GM18517 (cell line): ENCODE data around the gene PTPRM.

Source experiments
- ATAC-seq: cut with Tn5 transposase; IDR thresholded peaks from one replicate; pipeline ENCODE4 v1.9.1; 2021; ENCODE audit warnings: mild to moderate bottlenecking, moderate library complexity; ENCODE audit not compliant: unreplicated experiment

The PTPRM gene

GRCh38 chr18:8253944-8254343 is 686.8 kb downstream of the PTPRM start:
- ATAC-seq = no peak

DNA sequence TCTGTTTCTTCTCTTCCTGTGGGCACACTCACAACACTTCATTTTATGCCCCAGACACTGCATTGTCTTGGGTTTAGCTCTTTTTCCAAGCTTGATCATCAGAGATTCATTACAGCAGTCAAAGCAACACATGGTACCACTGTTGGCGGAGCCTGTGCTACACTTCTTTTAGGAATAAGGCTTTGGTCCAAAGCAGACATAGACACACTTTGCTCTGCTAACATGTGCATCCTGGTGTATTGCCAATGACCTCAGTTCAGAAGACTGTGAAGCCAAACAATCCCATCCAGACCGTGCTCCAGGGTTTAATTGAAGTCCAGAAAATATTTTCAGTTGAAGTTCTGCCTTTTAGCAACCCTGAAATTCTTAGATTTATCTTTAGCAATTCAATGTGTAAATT is 687.5 kb downstream of the PTPRM start:
- ATAC-seq = no peak

DNA sequence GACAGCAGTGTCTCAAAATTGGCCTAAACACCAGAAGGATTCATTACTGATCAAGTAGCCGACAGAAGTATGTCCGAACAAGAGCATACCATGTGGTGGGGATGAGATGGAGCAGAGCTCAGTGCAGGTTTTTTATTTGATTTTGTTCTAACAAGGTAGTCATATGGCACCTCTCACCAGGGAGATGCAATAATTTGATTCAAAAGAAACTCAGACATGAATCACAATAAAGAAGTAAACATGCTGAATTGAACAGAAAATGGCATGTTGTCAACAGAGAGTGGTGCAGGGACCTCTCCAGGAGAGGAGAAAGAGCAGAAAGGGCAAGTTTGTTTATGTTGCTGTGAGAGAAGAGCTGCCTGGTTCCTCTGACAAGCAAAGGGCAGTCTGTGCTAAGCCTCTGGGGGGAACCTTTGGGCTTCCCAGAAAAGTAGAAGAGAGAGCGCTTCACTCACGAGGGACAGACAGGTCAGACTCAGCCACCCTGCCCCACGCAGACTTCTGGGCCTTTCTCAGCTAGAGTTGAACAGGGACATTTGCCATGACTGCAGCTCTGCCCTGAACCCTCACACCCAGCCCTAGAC is 690.8 kb downstream of the PTPRM start:
- no peak for ATAC-seq

DNA sequence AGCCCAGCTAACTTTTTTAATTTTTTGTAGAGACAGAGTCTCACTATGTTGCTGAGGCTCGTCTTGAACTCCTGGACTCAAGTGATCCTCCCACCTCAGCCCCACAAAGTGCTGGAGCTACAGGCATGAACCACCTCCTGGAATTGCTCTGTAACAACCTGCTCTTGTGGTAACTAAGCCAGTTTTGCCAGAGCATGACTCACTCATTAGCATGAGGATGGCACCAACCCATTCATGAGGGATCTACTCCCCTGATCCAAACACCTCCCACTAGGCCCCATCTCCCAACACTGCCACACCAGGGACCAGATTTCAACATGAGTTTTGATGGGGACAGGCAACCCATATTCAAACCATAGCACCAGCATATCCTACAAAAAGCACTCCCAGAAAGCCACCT is 693.2 kb downstream of the PTPRM start:
- ATAC-seq = no peak

- ATAC-seq = peak; percentile 56
Measured at GRCh38 chr18:8260827-8261226, 693.7 kb downstream of the PTPRM start.

DNA sequence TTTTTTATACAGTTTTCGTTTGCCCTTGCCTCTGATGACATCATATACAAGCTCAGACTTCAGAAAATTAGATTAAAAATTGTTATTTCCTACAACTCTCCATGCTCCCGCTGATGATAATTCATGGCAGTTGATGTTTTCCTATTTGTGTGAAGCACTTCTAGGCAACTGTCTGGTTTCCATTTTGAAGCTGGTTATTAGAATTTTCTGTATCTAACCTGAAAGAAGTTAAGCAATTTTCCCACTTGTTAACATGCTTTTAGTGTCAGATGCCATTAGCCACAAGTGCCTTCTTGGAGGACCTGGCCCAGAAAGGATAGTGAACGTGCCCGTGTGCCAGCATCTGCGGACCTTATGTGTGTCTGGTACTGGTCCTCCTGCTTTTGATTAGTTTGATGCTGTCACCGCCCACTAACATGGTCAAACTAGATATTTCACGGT is 694.6 kb downstream of the PTPRM start:
- ATAC-seq = no peak

DNA sequence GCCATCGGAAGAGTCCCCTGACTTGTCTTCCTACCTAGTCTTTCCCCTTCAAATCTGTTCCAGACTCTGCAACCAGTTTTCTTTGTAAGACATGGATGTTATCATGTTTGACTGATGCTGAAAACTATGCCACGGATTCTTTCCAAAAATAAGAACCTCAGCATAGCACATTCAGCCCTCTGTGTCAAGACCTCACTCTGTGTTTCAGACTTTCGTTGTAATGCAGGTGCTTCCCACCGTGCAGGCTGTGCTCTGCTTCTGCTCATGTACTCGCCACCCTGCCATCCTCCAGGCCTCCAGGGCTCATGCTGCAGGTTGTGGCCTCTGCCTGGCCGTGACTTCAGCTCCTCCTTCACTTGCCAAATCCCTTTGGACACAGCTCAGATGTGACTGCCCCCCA is 695.1 kb downstream of the PTPRM start:
- no peak for ATAC-seq

DNA sequence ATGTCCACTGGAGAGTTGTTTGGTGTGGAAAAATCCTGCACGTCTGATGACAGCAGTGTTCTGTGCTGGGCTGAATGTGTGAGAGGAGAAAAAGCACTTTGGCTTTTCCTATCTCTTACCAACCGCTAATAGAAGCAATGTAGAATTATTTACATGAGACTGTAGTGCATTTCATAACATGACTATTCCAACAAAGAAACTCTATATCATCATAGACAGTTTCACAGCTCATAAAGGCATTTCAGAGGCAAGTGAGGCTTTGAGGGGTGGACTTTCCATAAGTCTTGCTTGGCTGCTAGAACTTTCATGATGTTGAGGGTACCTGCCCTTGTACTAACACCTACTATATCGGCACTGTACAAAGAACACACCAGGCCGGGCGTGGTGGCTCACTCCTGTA is 697.0 kb downstream of the PTPRM start:
- ATAC-seq = no peak

- ATAC-seq = no peak
Measured at GRCh38 chr18:8264861-8265411, 697.8 kb downstream of the PTPRM start.

GRCh38 chr18:8272254-8272653 is 705.1 kb downstream of the PTPRM start:
- ATAC-seq = no peak

DNA sequence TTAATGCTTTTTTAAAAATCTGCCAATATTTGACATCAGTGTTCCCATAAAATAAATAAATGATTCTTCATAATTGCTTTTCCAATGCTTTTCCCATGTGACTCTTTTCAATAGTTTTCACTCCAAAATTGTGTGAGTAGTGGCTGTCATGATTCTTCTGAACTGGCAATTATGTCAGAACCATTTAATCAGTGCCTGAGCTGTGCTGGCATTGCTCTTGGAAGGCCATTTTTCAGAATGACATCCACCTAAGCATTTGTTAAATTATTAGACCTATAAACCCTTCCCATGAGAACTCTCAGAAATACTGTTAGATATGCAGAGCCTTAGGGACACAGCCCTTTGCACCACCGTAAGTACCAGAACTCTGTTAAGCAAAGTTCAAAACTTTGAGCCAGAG is 707.3 kb downstream of the PTPRM start:
- ATAC-seq = no peak

- ATAC-seq = no peak
Measured at GRCh38 chr18:8276406-8276805, 709.3 kb downstream of the PTPRM start.

DNA sequence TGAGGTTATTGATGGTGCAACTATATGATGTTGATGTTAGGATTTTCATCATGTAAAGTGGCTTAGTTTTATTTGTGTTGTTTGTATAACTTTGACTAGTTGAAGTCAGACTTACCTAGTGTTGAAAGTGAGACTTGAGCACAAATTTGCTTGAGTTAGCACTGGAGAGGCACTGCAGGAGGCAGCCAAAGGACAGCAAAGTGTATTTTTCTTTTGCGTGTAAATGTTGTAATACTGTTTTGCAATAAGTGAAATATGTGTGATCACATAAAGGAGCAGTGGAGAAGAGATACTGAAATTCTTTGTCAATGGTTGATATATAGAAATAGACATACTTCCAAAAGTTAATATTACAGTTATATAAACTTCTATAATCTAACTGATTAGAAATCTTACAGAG is 710.2 kb downstream of the PTPRM start:
- ATAC-seq = no peak

DNA sequence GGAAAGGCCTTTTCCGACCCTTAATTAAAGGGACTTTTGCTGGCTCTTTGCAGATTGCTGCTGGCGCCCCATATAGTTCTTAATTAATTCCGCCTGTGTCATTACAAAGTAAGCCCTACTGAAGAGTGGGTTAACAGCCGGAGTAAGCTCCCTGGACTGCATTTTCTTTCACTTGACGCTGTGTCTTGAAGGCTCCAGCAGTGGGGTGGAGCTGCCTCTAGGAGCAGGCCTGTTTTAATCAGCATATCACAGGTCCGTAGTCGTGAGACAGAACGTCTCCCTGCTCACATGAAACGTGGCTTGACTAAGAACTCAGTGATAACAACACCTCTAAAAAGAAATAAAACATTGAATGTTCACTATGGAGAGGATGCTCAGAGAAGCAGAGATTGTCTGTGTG is 712.2 kb downstream of the PTPRM start:
- no peak for ATAC-seq

DNA sequence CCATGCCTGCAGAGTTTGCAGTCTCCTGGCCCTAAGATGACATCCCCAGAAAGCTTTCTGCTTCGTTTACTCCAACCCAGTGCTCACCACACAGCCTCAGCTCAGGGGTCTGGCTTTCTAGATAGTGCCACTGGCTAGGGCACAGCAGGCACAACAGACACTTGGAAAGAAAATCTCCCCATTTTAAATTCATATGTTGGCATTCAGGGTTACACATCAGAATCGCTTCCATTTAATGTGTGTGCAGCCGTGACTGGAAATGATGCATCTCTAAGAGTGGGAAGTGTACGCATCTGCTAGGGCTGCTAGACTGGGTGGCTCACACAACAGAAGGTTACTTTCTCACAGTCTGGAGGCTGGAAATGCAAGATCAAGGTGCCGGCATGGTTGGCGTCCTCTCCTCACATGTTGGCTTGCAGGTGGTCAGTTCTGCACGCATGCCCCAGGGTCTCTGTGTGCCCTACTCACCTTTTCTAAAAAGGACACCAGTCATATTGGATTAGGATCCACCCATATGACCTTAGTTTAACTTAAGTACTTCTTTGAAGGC is 712.7 kb downstream of the PTPRM start:
- ATAC-seq = no peak

- no peak for ATAC-seq
Measured at GRCh38 chr18:8283891-8284585, 716.9 kb downstream of the PTPRM start.

DNA sequence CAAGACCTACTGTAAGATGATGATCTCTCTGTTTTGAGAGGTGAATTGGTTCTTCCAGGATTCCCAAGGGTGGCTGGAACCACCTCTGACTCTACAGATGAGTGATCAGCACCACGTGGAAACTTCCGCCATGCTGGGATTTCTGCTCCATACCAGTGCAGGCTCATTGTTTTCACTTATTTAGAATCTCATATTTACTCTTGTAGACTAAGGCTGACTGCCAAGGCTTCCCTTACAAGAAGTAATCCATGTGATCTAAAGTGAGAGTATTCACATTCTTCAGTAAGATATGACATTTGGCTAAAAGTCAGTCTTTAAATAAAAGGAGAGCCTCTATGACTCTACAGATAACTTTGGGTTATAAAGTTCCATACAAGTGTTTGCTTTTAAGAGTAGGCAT is 719.2 kb downstream of the PTPRM start:
- ATAC-seq = no peak

GRCh38 chr18:8287196-8287885 is 720.2 kb downstream of the PTPRM start:
- ATAC-seq = no peak

GRCh38 chr18:8288472-8289195 is 721.5 kb downstream of the PTPRM start:
- no peak for ATAC-seq

GRCh38 chr18:8290435-8290834 is 723.3 kb downstream of the PTPRM start:
- ATAC-seq = no peak

GRCh38 chr18:8290913-8291312 is 723.8 kb downstream of the PTPRM start:
- ATAC-seq = no peak
